ENCODE data around the gene SYNM. TPM values are rescaled to one million over a fixed set of nuclear protein-coding genes. Genes with fewer than 3 reads are reported as not detected.

The SYNM gene
- polyA plus RNA-seq, 1 donor from 2014 or later, result 5.7 TPM

DNA sequence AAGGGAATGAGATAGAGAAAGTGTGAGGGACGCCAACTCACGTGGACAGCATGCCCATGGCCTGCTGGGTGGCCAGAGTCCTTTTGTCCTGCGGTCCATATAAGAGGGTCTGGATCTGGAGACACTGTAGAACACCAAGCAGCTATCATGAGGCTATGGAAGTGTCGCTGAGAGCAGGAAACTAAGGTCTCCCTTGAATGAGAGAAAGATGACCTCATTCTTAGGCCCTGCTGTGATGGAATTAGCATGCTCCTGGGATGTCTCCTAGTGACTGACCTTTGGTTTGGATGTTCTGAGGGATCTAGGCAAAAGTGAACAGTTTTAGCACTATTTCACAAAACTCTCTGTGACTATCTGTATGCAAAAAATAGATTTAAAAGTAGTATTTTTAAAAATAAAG is 34.4 kb downstream of the SYNM start:
- H3K27ac ChIP-seq (ENCODE audit: low read length), result no peak overlapping the region
- no peak overlapping the region for H3K4me2 ChIP-seq (ENCODE audit: low read length)
- H3K9me2 ChIP-seq (ENCODE audit: insufficient read depth, low read length), result no peaks in the 10 kb centered on the region
- no peaks in the 10 kb centered on the region for H3K27me3 ChIP-seq (ENCODE audit: insufficient read depth, low read depth, low read length)
- H4K20me1 ChIP-seq (ENCODE audit: insufficient read depth), result no peaks in the 10 kb centered on the region
- H3K4me3 ChIP-seq (ENCODE audit: low read length), result no peak overlapping the region
- TF ChIP-seq RAD21 (conservative IDR thresholded peaks at IDR 0.05) (no peak), EP300 (conservative IDR thresholded peaks at IDR 0.05; ENCODE audit: poor library complexity, severe bottlenecking) (no peak), TAF1 (IDR thresholded peaks at IDR 0.05; ENCODE audit: low read depth) (no peak), POLR2AphosphoS5 (IDR thresholded peaks at IDR 0.05) (no peak), EZH2 (IDR thresholded peaks at IDR 0.05; ENCODE audit: borderline replicate concordance, insufficient read depth, low read length, poor library complexity, severe bottlenecking) (no peak), MXI1 (conservative IDR thresholded peaks at IDR 0.05; ENCODE audit: poor library complexity, severe bottlenecking) (no peak)
- TF ChIP-seq, protein P1, sequence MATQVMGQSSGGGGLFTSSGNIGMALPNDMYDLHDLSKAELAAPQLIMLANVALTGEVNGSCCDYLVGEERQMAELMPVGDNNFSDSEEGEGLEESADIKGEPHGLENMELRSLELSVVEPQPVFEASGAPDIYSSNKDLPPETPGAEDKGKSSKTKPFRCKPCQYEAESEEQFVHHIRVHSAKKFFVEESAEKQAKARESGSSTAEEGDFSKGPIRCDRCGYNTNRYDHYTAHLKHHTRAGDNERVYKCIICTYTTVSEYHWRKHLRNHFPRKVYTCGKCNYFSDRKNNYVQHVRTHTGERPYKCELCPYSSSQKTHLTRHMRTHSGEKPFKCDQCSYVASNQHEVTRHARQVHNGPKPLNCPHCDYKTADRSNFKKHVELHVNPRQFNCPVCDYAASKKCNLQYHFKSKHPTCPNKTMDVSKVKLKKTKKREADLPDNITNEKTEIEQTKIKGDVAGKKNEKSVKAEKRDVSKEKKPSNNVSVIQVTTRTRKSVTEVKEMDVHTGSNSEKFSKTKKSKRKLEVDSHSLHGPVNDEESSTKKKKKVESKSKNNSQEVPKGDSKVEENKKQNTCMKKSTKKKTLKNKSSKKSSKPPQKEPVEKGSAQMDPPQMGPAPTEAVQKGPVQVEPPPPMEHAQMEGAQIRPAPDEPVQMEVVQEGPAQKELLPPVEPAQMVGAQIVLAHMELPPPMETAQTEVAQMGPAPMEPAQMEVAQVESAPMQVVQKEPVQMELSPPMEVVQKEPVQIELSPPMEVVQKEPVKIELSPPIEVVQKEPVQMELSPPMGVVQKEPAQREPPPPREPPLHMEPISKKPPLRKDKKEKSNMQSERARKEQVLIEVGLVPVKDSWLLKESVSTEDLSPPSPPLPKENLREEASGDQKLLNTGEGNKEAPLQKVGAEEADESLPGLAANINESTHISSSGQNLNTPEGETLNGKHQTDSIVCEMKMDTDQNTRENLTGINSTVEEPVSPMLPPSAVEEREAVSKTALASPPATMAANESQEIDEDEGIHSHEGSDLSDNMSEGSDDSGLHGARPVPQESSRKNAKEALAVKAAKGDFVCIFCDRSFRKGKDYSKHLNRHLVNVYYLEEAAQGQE (IDR thresholded peaks at IDR 0.05; ENCODE audit: borderline replicate concordance), result no peak
- TF ChIP-seq, protein P2, sequence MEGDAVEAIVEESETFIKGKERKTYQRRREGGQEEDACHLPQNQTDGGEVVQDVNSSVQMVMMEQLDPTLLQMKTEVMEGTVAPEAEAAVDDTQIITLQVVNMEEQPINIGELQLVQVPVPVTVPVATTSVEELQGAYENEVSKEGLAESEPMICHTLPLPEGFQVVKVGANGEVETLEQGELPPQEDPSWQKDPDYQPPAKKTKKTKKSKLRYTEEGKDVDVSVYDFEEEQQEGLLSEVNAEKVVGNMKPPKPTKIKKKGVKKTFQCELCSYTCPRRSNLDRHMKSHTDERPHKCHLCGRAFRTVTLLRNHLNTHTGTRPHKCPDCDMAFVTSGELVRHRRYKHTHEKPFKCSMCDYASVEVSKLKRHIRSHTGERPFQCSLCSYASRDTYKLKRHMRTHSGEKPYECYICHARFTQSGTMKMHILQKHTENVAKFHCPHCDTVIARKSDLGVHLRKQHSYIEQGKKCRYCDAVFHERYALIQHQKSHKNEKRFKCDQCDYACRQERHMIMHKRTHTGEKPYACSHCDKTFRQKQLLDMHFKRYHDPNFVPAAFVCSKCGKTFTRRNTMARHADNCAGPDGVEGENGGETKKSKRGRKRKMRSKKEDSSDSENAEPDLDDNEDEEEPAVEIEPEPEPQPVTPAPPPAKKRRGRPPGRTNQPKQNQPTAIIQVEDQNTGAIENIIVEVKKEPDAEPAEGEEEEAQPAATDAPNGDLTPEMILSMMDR (IDR thresholded peaks at IDR 0.05; ENCODE audit: poor library complexity, severe bottlenecking), result no peak
- H3K9ac ChIP-seq (ENCODE audit: low read length), result no peak overlapping the region
- H3K36me3 ChIP-seq (ENCODE audit: insufficient read depth, low read length), result no peaks in the 10 kb centered on the region
- H3F3A ChIP-seq (ENCODE audit: insufficient read depth, low read length, poor library complexity, severe bottlenecking), result no peaks in the 10 kb centered on the region
- H3K9me3 ChIP-seq (ENCODE audit: low read length), result no peaks in the 10 kb centered on the region
- no peak overlapping the region for H2AFZ ChIP-seq (ENCODE audit: low read depth, low read length)
- no peaks in the 10 kb centered on the region for H3K79me2 ChIP-seq (replicated peaks; ENCODE audit: insufficient read depth, low read length)

DNA sequence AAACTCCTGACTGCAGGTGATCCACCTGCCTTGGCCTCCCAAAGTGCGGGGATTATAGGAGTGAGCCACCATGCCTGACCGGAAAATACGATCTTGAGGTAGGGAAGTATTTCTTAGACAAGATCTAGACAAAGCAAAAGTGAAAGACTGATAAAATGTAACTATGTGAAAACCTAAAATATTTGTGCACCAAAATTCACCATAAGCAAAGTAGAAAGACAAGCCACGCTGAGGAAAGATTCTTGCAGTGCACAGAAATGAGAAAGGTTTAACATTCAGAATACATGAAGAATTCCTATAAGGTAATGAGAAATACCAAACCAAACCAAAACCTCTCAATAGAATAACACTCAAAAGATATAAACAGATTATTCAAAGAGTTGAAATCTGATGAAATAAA is 35.7 kb downstream of the SYNM start:
- Histone ChIP-seq H3K9ac (ENCODE audit: low read length) (no peak overlapping the region), H3K9me2 (ENCODE audit: insufficient read depth, low read length) (no peaks in the 10 kb centered on the region), H3K27me3 (ENCODE audit: insufficient read depth, low read depth, low read length) (no peaks in the 10 kb centered on the region), H3K27ac (ENCODE audit: low read length) (no peak overlapping the region), H3K79me2 (replicated peaks; ENCODE audit: insufficient read depth, low read length) (no peaks in the 10 kb centered on the region), H3K36me3 (ENCODE audit: insufficient read depth, low read length) (no peaks in the 10 kb centered on the region), H2AFZ (ENCODE audit: low read depth, low read length) (no peak overlapping the region), H3F3A (ENCODE audit: insufficient read depth, low read length, poor library complexity, severe bottlenecking) (no peaks in the 10 kb centered on the region), H3K4me3 (ENCODE audit: low read length) (no peak overlapping the region), H4K20me1 (ENCODE audit: insufficient read depth) (no peaks in the 10 kb centered on the region), H3K9me3 (ENCODE audit: low read length) (no peaks in the 10 kb centered on the region), H3K4me2 (ENCODE audit: low read length) (no peak overlapping the region)
- TF ChIP-seq RAD21 (conservative IDR thresholded peaks at IDR 0.05), result no peak
- no peak for TF ChIP-seq POLR2AphosphoS5 (IDR thresholded peaks at IDR 0.05)
- TF ChIP-seq, protein P2 (IDR thresholded peaks at IDR 0.05; ENCODE audit: poor library complexity, severe bottlenecking), result no peak
- TF ChIP-seq SMC3 (conservative IDR thresholded peaks at IDR 0.05; ENCODE audit: poor library complexity), result no peak
- TF ChIP-seq EZH2 (IDR thresholded peaks at IDR 0.05; ENCODE audit: borderline replicate concordance, insufficient read depth, low read length, poor library complexity, severe bottlenecking), result no peak
- TF ChIP-seq TAF1 (IDR thresholded peaks at IDR 0.05; ENCODE audit: low read depth), result no peak
- TF ChIP-seq EP300 (conservative IDR thresholded peaks at IDR 0.05; ENCODE audit: poor library complexity, severe bottlenecking), result no peak
- TF ChIP-seq, protein P1 (IDR thresholded peaks at IDR 0.05; ENCODE audit: borderline replicate concordance), result no peak
- TF ChIP-seq MXI1 (conservative IDR thresholded peaks at IDR 0.05; ENCODE audit: poor library complexity, severe bottlenecking), result no peak
